Activated CD8-positive, alpha-beta T cell treated with anti-CD3 and anti-CD28 coated beads for 36 hours (primary cell): ENCODE measurements around the gene STT3A. TPM values are rescaled to one million over a fixed set of nuclear protein-coding genes. Genes with fewer than 3 reads are reported as not detected.
A peak's percentile ranks its signal among the peaks of the same experiment; 100 is the strongest.

ENCODE experiments used
- ATAC-seq: fragments of 200-7000 bp; cut with Tn5 transposase; one replicate; pipeline ENCODE4 v1.10.0; 2021; ENCODE audit warnings: mild to moderate bottlenecking, moderate library complexity
- CTCF ChIA-PET: fragments of 350-600 bp; sonication (Branson Sonifier 250); formaldehyde crosslinking; loops from one replicate; lab custom pipeline; 2021; ENCODE audit warnings: antibody characterized with exemption; lab: Charles Lee
- POLR2A ChIA-PET: fragments of 350-600 bp; sonication (Branson Sonifier 250); formaldehyde crosslinking; loops from one replicate; lab custom pipeline; 2021; ENCODE audit warnings: antibody characterized with exemption; lab: Charles Lee
- DNase-seq: peaks from one replicate; pipeline ENCODE4 v3.0.0-alpha.2; 2020
- H3K27ac Mint-ChIP-seq: one replicate; pipeline ENCODE4 v1.8.0; 2021; ENCODE audit warnings: mild to moderate bottlenecking, mixed read lengths
- H3K27me3 Mint-ChIP-seq: one replicate; pipeline ENCODE4 v1.8.0; 2021; ENCODE audit warnings: mixed read lengths
- H3K36me3 Mint-ChIP-seq: one replicate; pipeline ENCODE4 v1.8.0; 2021; ENCODE audit warnings: low read depth, mixed read lengths
- H3K4me1 Mint-ChIP-seq: one replicate; pipeline ENCODE4 v1.8.0; 2021; ENCODE audit warnings: low read depth, mixed read lengths
- H3K4me3 Mint-ChIP-seq: one replicate; pipeline ENCODE4 v1.8.0; 2021; ENCODE audit warnings: mild to moderate bottlenecking, moderate library complexity, mixed read lengths
- H3K9me3 Mint-ChIP-seq: one replicate; pipeline ENCODE4 v1.8.0; 2021; ENCODE audit warnings: mixed read lengths
- CTCF ChIP-seq: fragments of 200-600 bp; IDR thresholded peaks from one replicate; pipeline ENCODE4 v1.8.0; 2022; ENCODE audit warnings: antibody characterized with exemption, mild to moderate bottlenecking
- intact Hi-C: fragments of 100-400 bp; cut with micrococcal nuclease; formaldehyde crosslinking; loops from one replicate; pipeline ENCODE4 v1.10.0; 2022
- total RNA-seq, 2 experiments: library from RNA; stranded (reverse); gene quantifications; one replicate each; pipeline ENCODE4 v1.2.3, GENCODE V29; 2021

STT3A gene
- total RNA-seq, 2 experiments from 2014 or later = 111 to 114 TPM

GRCh38 chr11:125564357-125564756 lies 28.3 kb upstream of the STT3A start:
- Mint-ChIP-seq H3K4me3 (no peak overlapping the region), H3K9me3 (no peaks in the 10 kb centered on the region), H3K27me3 (no peaks in the 10 kb centered on the region), H3K36me3 (no peaks in the 10 kb centered on the region), H3K27ac (no peak overlapping the region), H3K4me1 (peaks cover 8% of the 10 kb centered on the region)
- DNase-seq = no peak
- ChIA-PET CTCF (no interaction called here), POLR2A (no interaction called here)
- ATAC-seq = no peak
- TF ChIP-seq CTCF = no peak
- intact Hi-C loops = no loop called here

- peaks cover 8% of the 10 kb centered on the region for H3K36me3 Mint-ChIP-seq
- DNase-seq = no peak
Observed at GRCh38 chr11:125566235-125566634, 26.4 kb upstream of the STT3A start.

GRCh38 chr11:125568970-125569914 lies 23.4 kb upstream of the STT3A start, which contains the start of gene EI24:
TSS of gene EI24 (plus strand) at chr11:125569477. CDS start at chr11:125572528, 3,051 bp downstream.
- Mint-ChIP-seq H3K27ac (peak within 1 kb of the TSS; percentile 95), H3K4me1 (peaks cover 28% of the 10 kb centered on the region), H3K27me3 (no peaks in the 10 kb centered on the region), H3K36me3 (peaks cover 25% of the 10 kb centered on the region), H3K4me3 (peak within 1 kb of the TSS; percentile 90), H3K9me3 (no peaks in the 10 kb centered on the region)
- ChIA-PET POLR2A (interaction anchor here (0.7 to 2.5 kb wide), 13 partner anchors 10 to 334 kb away, joined by 3 to 40 read pairs (median 4); partner anchors contain the start of genes CHEK1, HYLS1 and STT3A), CTCF (interaction anchor here (0.7 to 1.9 kb wide), 11 partner anchors 9 to 117 kb away, joined by 3 to 9 read pairs (median 3); partner anchors contain the start of gene STT3A)
- peak; percentile 67 for TF ChIP-seq CTCF
- ATAC-seq (peak; percentile 97), DNase-seq (peak; percentile 92)
- intact Hi-C loops = no loop called here

More at GRCh38 chr11:125566235-125566634, 26.4 kb upstream of the STT3A start:
- intact Hi-C loops = no loop called here
- TF ChIP-seq CTCF = no peak
- Mint-ChIP-seq H3K4me3 (no peak overlapping the region), H3K9me3 (no peaks in the 10 kb centered on the region), H3K27ac (no peak overlapping the region), H3K27me3 (no peaks in the 10 kb centered on the region), H3K4me1 (peaks cover 20% of the 10 kb centered on the region)
- CTCF ChIA-PET = no interaction called here
- ATAC-seq = no peak
- POLR2A ChIA-PET = no interaction called here

GRCh38 chr11:125569915-125570621 lies 22.6 kb upstream of the STT3A start:
- POLR2A ChIA-PET = interaction anchor here (0.7 to 2.5 kb wide), 11 partner anchors 10 to 333 kb away, joined by 3 to 40 read pairs (median 5); partner anchors contain the start of genes CHEK1, HYLS1 and STT3A
- H3K4me1 Mint-ChIP-seq = peaks cover 28% of the 10 kb centered on the region

More at GRCh38 chr11:125569915-125570621, 22.6 kb upstream of the STT3A start:
- H3K36me3 Mint-ChIP-seq = peaks cover 29% of the 10 kb centered on the region
- H3K9me3 Mint-ChIP-seq = no peaks in the 10 kb centered on the region
- peak; percentile 23 for DNase-seq
- intact Hi-C loops = no loop called here
- TF ChIP-seq CTCF = no peak
- ATAC-seq = peak; percentile 17
- H3K27me3 Mint-ChIP-seq = no peaks in the 10 kb centered on the region
- peak overlapping the region; percentile 90 for H3K27ac Mint-ChIP-seq
- CTCF ChIA-PET = interaction anchor here (0.7 to 1.9 kb wide), 9 partner anchors 10 to 117 kb away, joined by 3 to 9 read pairs (median 4); partner anchors contain the start of gene STT3A
- peak overlapping the region; percentile 90 for H3K4me3 Mint-ChIP-seq
